Measurements from ENCODE around the gene DYNC2H1. TPM values are rescaled to one million over a fixed set of nuclear protein-coding genes. Genes with fewer than 3 reads are reported as not detected.

Gene DYNC2H1
- 10 to 100 TPM; 36.7 to 46.2 (median 40.3) TPM for total RNA-seq

- intact Hi-C loops (cut with DNase I; ENCODE audit: low total_unique reads), result no loop called here
- DNase-seq (ENCODE audit: low spot score in 2 of 2), result peak; percentile 69 to 72
These were observed at the start of gene DYNC2H1 for GRCh38 chr11:103108933-103109817. Gene DYNC2H1 (plus strand): TSS chr11:103109426. CDS start chr11:103109575, 149 bp downstream.

GRCh38 chr11:103061656-103062055 is 47.6 kb upstream of the DYNC2H1 start:
- no peak for TF ChIP-seq CTCF (IDR thresholded peaks at IDR 0.05)
- no peak for TF ChIP-seq POLR2AphosphoS5 (IDR thresholded peaks at IDR 0.05)
- no peak for TF ChIP-seq POLR2A (IDR thresholded peaks at IDR 0.05)
- Histone ChIP-seq H3K9me3 (no peaks in the 10 kb centered on the region), H3K27me3 (no peaks in the 10 kb centered on the region), H3K4me1 (no peaks in the 10 kb centered on the region), H3K4me3 (no peak overlapping the region), H3K27ac (no peak overlapping the region), H3K36me3 (peaks cover 6% of the 10 kb centered on the region)
- intact Hi-C loops (cut with DNase I; ENCODE audit: low total_unique reads), result no loop called here
- DNase-seq (ENCODE audit: low spot score in 2 of 2), result no peak

More at GRCh38 chr11:103108933-103109817, at the start of gene DYNC2H1:
- Histone ChIP-seq H3K27me3 (no peaks in the 10 kb centered on the region), H3K4me1 (peaks cover 0 to 5% of the 10 kb centered on the region in 2 donors), H3K36me3 (no peaks in the 10 kb centered on the region), H3K9me3 (no peaks in the 10 kb centered on the region), H3K27ac (peak within 1 kb of the TSS; percentile 83 to 89), H3K4me3 (peak within 1 kb of the TSS; percentile 63 to 87 (median 64))
- TF ChIP-seq POLR2AphosphoS5 (IDR thresholded peaks at IDR 0.05) (peak in 1 of 3 donors; percentile 54), CTCF (IDR thresholded peaks at IDR 0.05) (peak in 2 of 3 donors; percentile 32 to 52), POLR2A (IDR thresholded peaks at IDR 0.05) (no peak)

GRCh38 chr11:103067118-103067517 is 42.1 kb upstream of the DYNC2H1 start:
- DNase-seq (ENCODE audit: low spot score in 2 of 2), result no peak
- H3K4me1 ChIP-seq, result no peaks in the 10 kb centered on the region
- intact Hi-C loops (cut with DNase I; ENCODE audit: low total_unique reads), result no loop called here
- H3K4me3 ChIP-seq, result no peak overlapping the region
- peaks cover 6% of the 10 kb centered on the region for H3K36me3 ChIP-seq
- H3K9me3 ChIP-seq, result no peaks in the 10 kb centered on the region
- no peak for TF ChIP-seq CTCF (IDR thresholded peaks at IDR 0.05)
- TF ChIP-seq POLR2AphosphoS5 (IDR thresholded peaks at IDR 0.05), result no peak
- no peak for TF ChIP-seq POLR2A (IDR thresholded peaks at IDR 0.05)
- no peak overlapping the region for H3K27ac ChIP-seq
- H3K27me3 ChIP-seq, result no peaks in the 10 kb centered on the region

GRCh38 chr11:103069367-103069766 is 39.9 kb upstream of the DYNC2H1 start:
- Histone ChIP-seq H3K4me1 (no peaks in the 10 kb centered on the region), H3K27ac (no peak overlapping the region), H3K27me3 (no peaks in the 10 kb centered on the region), H3K9me3 (no peaks in the 10 kb centered on the region), H3K36me3 (peaks cover 2% of the 10 kb centered on the region), H3K4me3 (no peak overlapping the region)
- intact Hi-C loops (cut with DNase I; ENCODE audit: low total_unique reads), result no loop called here
- TF ChIP-seq CTCF (IDR thresholded peaks at IDR 0.05), result no peak
- no peak for TF ChIP-seq POLR2AphosphoS5 (IDR thresholded peaks at IDR 0.05)
- TF ChIP-seq POLR2A (IDR thresholded peaks at IDR 0.05), result no peak
- no peak for DNase-seq (ENCODE audit: low spot score in 2 of 2)

GRCh38 chr11:103070142-103070541 is 39.1 kb upstream of the DYNC2H1 start:
- intact Hi-C loops (cut with DNase I; ENCODE audit: low total_unique reads), result no loop called here
- H3K4me1 ChIP-seq, result no peaks in the 10 kb centered on the region
- no peaks in the 10 kb centered on the region for H3K36me3 ChIP-seq
- no peaks in the 10 kb centered on the region for H3K27me3 ChIP-seq
- no peak overlapping the region for H3K27ac ChIP-seq
- TF ChIP-seq POLR2A (IDR thresholded peaks at IDR 0.05) (no peak), CTCF (IDR thresholded peaks at IDR 0.05) (no peak), POLR2AphosphoS5 (IDR thresholded peaks at IDR 0.05) (no peak)
- no peak for DNase-seq (ENCODE audit: low spot score in 2 of 2)
- no peaks in the 10 kb centered on the region for H3K9me3 ChIP-seq
- no peak overlapping the region for H3K4me3 ChIP-seq
